SH-SY5Y (cell line): Measurements from ENCODE around the gene PI4KA.

Experiments
- GATA2 ChIP-seq: IDR thresholded peaks from 2 replicates; pipeline ENCODE4 v1.6.1; 2011; ENCODE audit warnings: mild to moderate bottlenecking, low read depth, low read length
- GATA3 ChIP-seq: IDR thresholded peaks from 2 replicates; pipeline ENCODE4 v1.6.1; 2011; ENCODE audit warnings: low read depth, mild to moderate bottlenecking, low read length, moderate library complexity

Gene PI4KA

DNA sequence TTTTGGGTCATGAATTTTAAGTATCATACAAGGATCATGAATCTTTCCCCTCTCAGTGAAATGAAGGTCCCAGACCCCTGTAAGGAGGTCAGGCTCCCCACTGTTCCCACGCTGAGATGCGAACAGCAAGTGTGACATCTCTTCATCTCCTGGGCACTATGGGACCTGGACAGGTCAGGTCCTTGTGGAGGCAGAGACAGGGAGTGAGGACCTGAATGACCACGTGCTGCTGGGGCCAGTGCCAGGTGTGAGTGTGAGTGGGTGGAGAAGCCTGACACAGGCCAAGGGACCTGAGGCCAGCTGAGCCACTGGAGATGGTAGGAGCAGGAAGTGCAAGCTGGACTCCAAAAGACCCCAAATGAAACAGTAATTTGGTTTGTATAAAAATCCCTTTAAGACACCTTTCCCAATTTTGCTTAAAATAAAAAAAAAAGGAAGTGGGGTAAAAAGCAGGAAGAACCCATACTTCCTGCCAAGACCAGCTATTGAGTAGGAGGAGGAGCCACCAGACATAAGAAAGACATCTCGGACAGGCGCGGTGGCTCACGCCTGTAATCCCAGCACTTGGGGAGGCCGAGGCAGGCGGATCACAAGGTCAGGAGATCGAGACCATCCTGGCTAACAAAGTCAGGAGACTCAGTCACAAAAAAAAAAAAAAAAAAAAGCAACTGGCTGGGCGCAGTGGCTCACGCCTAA lies 120.1 kb downstream of the PI4KA start:
- TF ChIP-seq GATA3 (no peak), GATA2 (no peak)

DNA sequence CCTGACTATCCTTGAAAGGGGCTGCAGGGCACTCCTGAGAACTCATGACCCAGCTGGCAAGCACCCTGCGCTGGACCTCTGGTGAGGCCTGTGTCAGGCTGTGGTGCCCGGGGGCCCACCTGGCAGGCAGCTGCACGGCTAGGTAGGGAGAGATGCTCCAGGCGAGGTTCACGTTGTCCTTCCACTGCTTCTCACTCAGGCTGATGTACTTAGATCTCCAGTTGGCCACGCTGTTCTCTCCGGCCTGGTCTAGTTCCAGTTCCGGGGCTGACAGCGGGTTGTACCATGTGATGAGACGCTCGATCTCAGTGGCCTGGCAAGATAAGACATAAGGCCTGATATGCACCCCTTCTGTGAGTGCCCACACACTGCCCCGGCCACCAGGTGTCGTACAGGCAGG lies 129.4 kb downstream of the PI4KA start:
- no peak for TF ChIP-seq GATA2
- no peak for TF ChIP-seq GATA3

GRCh38 chr22:20728523-20729190 lies 130.0 kb downstream of the PI4KA start:
- TF ChIP-seq GATA2: no peak
- no peak for TF ChIP-seq GATA3

DNA sequence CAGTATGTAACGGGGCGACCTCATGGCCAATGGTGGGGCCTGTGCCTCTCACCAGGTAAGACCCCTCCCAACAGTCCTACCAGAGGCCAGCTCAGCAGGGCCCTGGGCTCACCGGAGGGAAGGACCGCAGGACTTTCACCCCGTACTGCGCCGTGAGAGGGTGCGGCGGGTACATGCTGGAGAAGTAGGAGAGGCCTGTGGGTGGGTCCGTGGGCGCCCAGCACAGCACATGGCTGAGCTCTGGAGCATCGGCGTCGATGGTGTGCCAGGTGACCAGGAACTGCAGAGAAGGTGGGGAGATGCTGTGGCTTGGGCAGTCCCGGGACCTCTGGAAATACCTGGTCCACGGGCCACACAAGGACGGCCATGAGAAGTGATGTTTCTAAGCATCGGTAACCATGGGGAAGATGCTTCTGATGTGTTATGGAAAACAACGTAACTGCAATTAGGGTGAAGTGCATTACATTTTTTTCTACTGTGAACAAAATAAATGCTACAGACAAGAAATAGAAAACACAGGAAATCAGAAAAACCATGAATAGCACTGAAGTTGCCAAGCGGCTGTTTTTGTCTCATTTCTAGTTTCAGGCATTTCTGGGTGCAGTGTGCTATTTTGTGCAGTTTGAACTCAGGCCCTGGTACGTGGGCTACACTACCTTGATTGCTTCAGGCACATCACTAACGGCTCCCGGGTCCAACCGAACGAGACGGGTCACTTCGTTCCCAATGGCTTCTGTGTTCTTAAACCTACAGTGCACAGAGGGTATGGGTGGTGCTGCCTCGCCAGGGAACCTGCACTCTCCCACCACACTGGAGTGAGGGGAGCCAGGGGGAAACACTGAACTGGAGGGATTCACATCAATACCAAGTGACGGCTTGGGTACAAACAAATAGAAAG lies 131.2 kb downstream of the PI4KA start:
- TF ChIP-seq GATA2 (no peak), GATA3 (no peak)

DNA sequence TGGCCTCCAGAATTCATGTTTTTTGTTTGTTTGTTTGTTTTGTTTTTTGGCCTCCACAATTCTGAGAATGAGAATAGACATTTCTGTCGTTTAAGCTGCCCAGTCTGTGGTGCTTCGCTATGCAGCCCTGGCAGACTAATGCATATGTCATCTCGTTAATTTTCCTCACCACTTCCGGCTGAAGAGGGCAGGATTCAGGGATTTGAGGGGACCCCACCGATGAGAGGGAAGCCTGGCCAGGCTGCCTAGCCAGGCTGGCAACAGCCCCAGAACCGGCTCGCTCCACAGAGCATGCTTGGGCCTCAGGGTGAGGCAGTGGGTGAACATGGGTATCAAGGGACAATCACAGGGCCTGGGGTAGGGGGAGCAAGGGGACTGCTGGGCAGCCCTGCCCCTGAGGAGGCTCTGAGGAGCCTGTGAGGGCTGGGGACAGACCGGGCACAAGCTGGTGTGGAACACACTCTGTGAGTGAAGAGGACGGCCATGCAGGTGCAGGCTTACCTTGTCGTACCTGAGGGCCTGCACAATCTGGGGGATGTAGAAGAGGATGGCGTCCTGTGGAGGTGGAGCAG lies 132.5 kb downstream of the PI4KA start:
- TF ChIP-seq GATA3: no peak
- TF ChIP-seq GATA2: no peak

DNA sequence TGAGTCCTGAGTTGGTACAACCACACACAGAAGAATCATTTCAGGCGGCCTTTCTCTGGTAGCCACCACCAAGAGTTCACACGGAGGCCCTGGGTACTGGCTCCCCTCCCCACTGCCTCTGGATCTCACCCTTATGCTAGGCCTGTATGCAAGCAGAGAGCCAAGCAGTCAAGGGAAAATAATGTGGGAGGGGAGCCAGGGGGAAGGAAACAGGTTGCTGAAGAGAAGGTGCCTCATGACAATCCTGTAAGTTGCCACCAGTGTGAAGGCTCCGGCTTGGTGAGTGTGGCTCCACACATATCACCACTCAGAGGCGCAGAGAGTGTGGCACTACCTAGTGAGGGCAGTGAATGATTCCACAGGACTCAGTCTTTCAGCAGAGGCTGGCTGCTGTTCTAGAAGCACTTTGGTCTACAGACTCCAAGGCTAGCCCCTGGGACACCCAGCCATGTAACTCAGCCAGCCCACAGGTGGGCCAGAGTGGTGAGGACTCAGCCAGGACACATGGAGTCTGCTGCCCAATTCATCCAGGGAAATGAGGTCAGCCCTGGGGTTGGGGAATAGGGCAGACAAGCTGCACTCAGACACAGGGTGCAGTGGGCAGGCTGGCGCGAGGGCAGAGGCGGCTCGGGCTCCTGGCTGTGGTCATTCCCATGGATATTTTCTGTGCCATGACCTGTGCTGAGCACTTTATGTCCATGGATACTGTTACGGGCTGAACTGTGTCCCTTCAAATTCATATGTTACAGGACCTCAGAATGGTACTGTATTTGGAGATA lies 133.7 kb downstream of the PI4KA start:
- TF ChIP-seq GATA3 (no peak), GATA2 (no peak)

GRCh38 chr22:20721409-20722218 lies 137.0 kb downstream of the PI4KA start:
- TF ChIP-seq GATA3: no peak
- TF ChIP-seq GATA2: no peak

GRCh38 chr22:20720692-20721408 lies 137.8 kb downstream of the PI4KA start:
- TF ChIP-seq GATA2: no peak
- no peak for TF ChIP-seq GATA3

DNA sequence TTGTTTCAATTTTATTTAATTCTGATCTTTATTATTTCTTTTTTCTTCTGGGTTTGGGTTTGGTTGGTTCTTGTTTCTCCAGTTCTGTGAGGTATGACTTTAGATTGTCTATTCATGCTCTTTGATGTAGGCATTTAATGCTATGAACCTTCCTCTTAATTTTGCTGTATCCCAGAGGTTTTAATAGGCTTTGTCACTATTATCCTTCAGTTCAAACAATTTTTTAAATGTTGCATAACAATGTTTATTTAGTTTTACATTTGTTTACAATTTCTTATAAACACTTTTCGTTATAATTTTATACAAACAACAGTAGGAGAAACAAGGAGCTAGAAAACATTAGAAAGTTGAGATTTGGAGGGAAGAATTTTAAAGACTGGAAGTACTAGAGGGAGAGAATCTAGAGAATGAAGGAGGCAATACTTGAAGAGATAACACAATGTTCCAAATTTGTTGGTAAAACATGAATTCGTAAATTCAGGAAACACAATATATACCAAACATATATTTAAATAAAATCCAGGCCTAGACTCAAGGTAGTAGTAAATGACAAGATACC lies 180.8 kb downstream of the PI4KA start:
- no peak for TF ChIP-seq GATA2
- TF ChIP-seq GATA3: no peak

DNA sequence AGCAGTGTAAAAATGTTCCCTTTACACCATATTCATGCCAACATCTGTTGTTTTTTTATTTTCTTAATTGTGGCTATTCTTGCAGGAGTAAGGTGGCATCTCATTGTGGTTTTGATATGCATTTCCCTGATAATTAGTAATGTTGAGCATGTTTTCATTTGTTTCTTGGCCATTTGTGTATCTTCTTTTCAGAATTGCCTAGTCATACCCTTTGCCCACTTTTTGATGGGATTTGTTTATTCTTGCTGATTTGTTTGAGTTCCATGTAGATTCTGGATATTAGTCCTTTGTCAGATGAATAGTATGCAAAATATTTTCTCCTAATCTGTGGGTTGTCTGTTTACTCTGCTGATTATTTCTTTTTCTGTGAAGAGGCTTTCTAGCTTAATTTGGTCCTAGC lies 183.6 kb downstream of the PI4KA start:
- no peak for TF ChIP-seq GATA3

- TF ChIP-seq GATA2 (no peak), GATA3 (no peak)
These were observed 185.1 kb downstream of the PI4KA start for GRCh38 chr22:20673295-20674195.

DNA sequence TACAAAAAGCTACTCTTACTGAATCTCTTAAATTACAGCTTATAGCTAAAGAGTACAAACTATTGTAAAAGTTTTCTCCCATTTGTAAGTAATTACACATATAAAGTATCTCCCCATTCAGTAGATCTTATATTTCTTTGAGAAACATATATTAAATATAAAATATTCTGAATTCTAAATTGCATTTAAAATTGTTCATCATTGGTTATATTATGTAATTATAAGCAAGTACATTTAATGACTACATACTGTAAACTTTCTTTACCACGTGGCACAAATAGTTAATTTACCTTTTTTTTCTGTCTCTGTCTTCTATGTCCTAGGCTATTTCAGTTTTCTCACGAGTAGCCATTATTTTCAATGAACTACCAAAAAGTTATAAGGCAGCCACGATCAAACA lies 185.9 kb downstream of the PI4KA start:
- TF ChIP-seq GATA3 (no peak), GATA2 (no peak)
